ENCODE results near the gene GALNT16. TPM values are rescaled to one million over a fixed set of nuclear protein-coding genes. Genes with fewer than 3 reads are reported as not detected.

Gene GALNT16
- polyA plus RNA-seq, 1 donor (not counting 4 experiments of a cell fraction or from before 2014, with no cell fraction given), result not detected

DNA sequence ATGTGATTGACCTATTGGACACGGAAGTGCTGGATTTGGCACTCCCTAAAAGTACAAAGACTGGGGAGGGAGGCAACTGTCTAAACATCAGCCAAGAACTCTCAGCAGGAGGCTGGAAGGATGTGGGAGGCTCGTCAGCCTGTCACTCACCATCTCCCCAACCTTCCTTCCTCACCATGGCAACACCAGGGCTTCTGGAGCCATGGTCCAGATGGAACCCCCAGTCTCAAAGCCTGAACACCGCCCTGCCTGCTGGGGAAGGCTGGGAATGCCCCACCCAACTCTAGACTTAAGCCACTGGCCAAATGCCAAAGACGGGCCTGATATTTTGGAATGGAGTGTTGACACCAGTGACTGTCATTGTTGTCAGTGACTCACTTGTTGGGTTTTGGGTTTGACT lies 55.3 kb downstream of the GALNT16 start:
- FAIRE-seq, result no peak
- H3K4me2 ChIP-seq (ENCODE audit: control insufficient read depth, extremely low read depth, insufficient read depth, low read depth, low read length), result no peak overlapping the region
- no peaks in the 10 kb centered on the region for H3K4me1 ChIP-seq (ENCODE audit: control insufficient read depth, extremely low read depth, insufficient read depth, low read length)
- no peak overlapping the region for H3K27ac ChIP-seq (ENCODE audit: control insufficient read depth, insufficient read depth, low read length)
- no peaks in the 10 kb centered on the region for H3K79me2 ChIP-seq (ENCODE audit: control insufficient read depth, insufficient read depth, low read length)
- H2AFZ ChIP-seq (ENCODE audit: control insufficient read depth, low read length), result no peak overlapping the region
- no peaks in the 10 kb centered on the region for H3K9me1 ChIP-seq (ENCODE audit: control insufficient read depth, extremely low read depth, insufficient read depth, low read length)
- H3K27me3 ChIP-seq (ENCODE audit: control insufficient read depth, extremely low read depth, insufficient read depth, low read length), result peaks cover 9% of the 10 kb centered on the region
- no peaks in the 10 kb centered on the region for H4K20me1 ChIP-seq (ENCODE audit: control insufficient read depth, extremely low read depth, insufficient read depth, low read length)
- dilution Hi-C loops (cut with MboI; ENCODE audit: extremely low pct_ligation_motif_present, low sequenced_read_pairs), result no loop called here
- no peak for DNase-seq (ENCODE audit: low read depth, low spot score)
- H3K36me3 ChIP-seq (ENCODE audit: control insufficient read depth in 2 of 2, extremely low read depth in 1 of 2, insufficient read depth in 2 of 2, low read length in 2 of 2), result no peaks in the 10 kb centered on the region
- no peak for TF ChIP-seq EZH2 (IDR thresholded peaks at IDR 0.05; ENCODE audit: low read length)
- TF ChIP-seq, protein P1, sequence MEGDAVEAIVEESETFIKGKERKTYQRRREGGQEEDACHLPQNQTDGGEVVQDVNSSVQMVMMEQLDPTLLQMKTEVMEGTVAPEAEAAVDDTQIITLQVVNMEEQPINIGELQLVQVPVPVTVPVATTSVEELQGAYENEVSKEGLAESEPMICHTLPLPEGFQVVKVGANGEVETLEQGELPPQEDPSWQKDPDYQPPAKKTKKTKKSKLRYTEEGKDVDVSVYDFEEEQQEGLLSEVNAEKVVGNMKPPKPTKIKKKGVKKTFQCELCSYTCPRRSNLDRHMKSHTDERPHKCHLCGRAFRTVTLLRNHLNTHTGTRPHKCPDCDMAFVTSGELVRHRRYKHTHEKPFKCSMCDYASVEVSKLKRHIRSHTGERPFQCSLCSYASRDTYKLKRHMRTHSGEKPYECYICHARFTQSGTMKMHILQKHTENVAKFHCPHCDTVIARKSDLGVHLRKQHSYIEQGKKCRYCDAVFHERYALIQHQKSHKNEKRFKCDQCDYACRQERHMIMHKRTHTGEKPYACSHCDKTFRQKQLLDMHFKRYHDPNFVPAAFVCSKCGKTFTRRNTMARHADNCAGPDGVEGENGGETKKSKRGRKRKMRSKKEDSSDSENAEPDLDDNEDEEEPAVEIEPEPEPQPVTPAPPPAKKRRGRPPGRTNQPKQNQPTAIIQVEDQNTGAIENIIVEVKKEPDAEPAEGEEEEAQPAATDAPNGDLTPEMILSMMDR (optimal IDR thresholded peaks at IDR 0.05 in 1 of 3, IDR thresholded peaks at IDR 0.05 in 1 of 3, conservative IDR thresholded peaks at IDR 0.05 in 1 of 3; ENCODE audit: extremely low read depth in 1 of 3, insufficient read depth in 2 of 3, low read length in 3 of 3), result no peak
- no peak overlapping the region for H3K9ac ChIP-seq (ENCODE audit: control insufficient read depth, extremely low read depth, insufficient read depth, low read length)
- no peak overlapping the region for H3K4me3 ChIP-seq (ENCODE audit: control insufficient read depth in 2 of 3, extremely low read depth in 1 of 3, insufficient read depth in 2 of 3, low read depth in 1 of 3, low read length in 3 of 3)
- no peaks in the 10 kb centered on the region for H3K9me3 ChIP-seq (ENCODE audit: control insufficient read depth, low read depth, low read length)

DNA sequence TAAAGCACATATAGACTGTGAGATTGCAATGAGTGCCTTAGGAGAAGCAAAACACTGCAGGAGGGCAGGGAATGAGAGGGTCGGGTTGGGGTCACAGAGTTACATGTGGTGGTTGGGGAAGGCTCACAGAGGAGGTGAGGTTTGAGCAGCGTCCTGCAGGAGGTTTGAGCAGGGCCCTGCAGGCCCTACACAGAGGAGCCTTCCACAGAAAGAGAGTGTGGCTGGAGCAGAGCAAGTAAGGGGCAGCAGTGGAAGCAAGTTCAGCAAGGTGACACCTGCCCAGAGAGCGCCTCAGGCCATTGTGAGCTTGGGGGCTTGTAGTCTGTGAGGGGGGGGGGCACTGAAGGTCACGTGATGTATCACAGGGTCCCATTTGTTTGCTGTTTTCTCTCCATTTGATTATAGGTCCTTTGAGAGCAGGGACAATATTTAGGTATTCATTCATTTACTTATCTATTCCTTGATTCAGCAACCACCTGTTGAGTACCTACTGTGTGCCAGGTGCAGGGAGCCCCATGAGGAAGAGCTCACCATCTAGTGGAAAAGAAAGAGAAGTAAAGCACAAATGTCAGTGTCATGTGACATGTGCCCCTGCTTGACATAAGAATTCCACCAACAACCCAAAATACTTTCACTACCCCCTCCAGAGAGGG lies 56.6 kb downstream of the GALNT16 start:
- Histone ChIP-seq H3K36me3 (ENCODE audit: control insufficient read depth in 2 of 2, extremely low read depth in 1 of 2, insufficient read depth in 2 of 2, low read length in 2 of 2) (no peaks in the 10 kb centered on the region), H3K4me2 (ENCODE audit: control insufficient read depth, extremely low read depth, insufficient read depth, low read depth, low read length) (no peak overlapping the region), H3K27me3 (ENCODE audit: control insufficient read depth, extremely low read depth, insufficient read depth, low read length) (peaks cover 3% of the 10 kb centered on the region), H3K9me3 (ENCODE audit: control insufficient read depth, low read depth, low read length) (no peaks in the 10 kb centered on the region), H3K4me1 (ENCODE audit: control insufficient read depth, extremely low read depth, insufficient read depth, low read length) (no peaks in the 10 kb centered on the region), H3K27ac (ENCODE audit: control insufficient read depth, insufficient read depth, low read length) (no peak overlapping the region), H2AFZ (ENCODE audit: control insufficient read depth, low read length) (no peak overlapping the region), H3K9ac (ENCODE audit: control insufficient read depth, extremely low read depth, insufficient read depth, low read length) (no peak overlapping the region), H3K79me2 (ENCODE audit: control insufficient read depth, insufficient read depth, low read length) (no peaks in the 10 kb centered on the region), H3K9me1 (ENCODE audit: control insufficient read depth, extremely low read depth, insufficient read depth, low read length) (no peaks in the 10 kb centered on the region), H3K4me3 (ENCODE audit: control insufficient read depth in 2 of 3, extremely low read depth in 1 of 3, insufficient read depth in 2 of 3, low read depth in 1 of 3, low read length in 3 of 3) (no peak overlapping the region), H4K20me1 (ENCODE audit: control insufficient read depth, extremely low read depth, insufficient read depth, low read length) (no peaks in the 10 kb centered on the region)
- FAIRE-seq (no peak), DNase-seq (ENCODE audit: low read depth, low spot score) (no peak)
- no peak for TF ChIP-seq EZH2 (IDR thresholded peaks at IDR 0.05; ENCODE audit: low read length)
- TF ChIP-seq, protein P1 (optimal IDR thresholded peaks at IDR 0.05 in 1 of 3, IDR thresholded peaks at IDR 0.05 in 1 of 3, conservative IDR thresholded peaks at IDR 0.05 in 1 of 3; ENCODE audit: extremely low read depth in 1 of 3, insufficient read depth in 2 of 3, low read length in 3 of 3), result no peak
- dilution Hi-C loops (cut with MboI; ENCODE audit: extremely low pct_ligation_motif_present, low sequenced_read_pairs), result no loop called here
